NCI-H128 (cell line): ENCODE data around the gene HPSE2.
"Not testable (repeated sequence)": the region's sequence is repeated elsewhere in the genome, so short reads cannot be mapped to it uniquely, and the experiment has no call there.

Experiments
- DNase-seq: peaks from one replicate; lab custom pipeline; 2025; ENCODE audit not compliant: unreplicated experiment; lab: John Stamatoyannopoulos, UW

HPSE2 gene

GRCh38 chr10:99235658-99236626, at the start of gene HPSE2:
Gene HPSE2 (minus strand): TSS chr10:99235852.
- DNase-seq: no peak

GRCh38 chr10:99280472-99280871, 44.8 kb upstream of the HPSE2 start:
- DNase-seq: no peak

- DNase-seq: no peak
Observed at GRCh38 chr10:99279626-99280111, 44.0 kb upstream of the HPSE2 start.

GRCh38 chr10:99276848-99277486, 41.3 kb upstream of the HPSE2 start:
- no peak for DNase-seq

- no peak for DNase-seq
Observed at GRCh38 chr10:99266383-99266782, 30.7 kb upstream of the HPSE2 start.

GRCh38 chr10:99248824-99249223, 13.2 kb upstream of the HPSE2 start:
- DNase-seq: no peak

- not testable (repeated sequence) for DNase-seq
Observed at GRCh38 chr10:99247893-99248292, 12.2 kb upstream of the HPSE2 start.

GRCh38 chr10:99236627-99237309, 1.1 kb upstream of the HPSE2 start:
- no peak for DNase-seq

- DNase-seq: no peak
Observed at GRCh38 chr10:99234791-99235657, 628 bp downstream of the HPSE2 start.

- DNase-seq: no peak
Observed at GRCh38 chr10:99234041-99234790, 1.4 kb downstream of the HPSE2 start.

- DNase-seq: no peak
Observed at GRCh38 chr10:99233689-99234037, 2.0 kb downstream of the HPSE2 start.

- no peak for DNase-seq
Observed at GRCh38 chr10:99233000-99233688, 2.5 kb downstream of the HPSE2 start.

- DNase-seq: no peak
Observed at GRCh38 chr10:99232360-99232999, 3.2 kb downstream of the HPSE2 start.

- no peak for DNase-seq
Observed at GRCh38 chr10:99224766-99225165, 10.9 kb downstream of the HPSE2 start.

GRCh38 chr10:99207340-99207739, 28.3 kb downstream of the HPSE2 start:
- no peak for DNase-seq

- no peak for DNase-seq
Observed at GRCh38 chr10:99203310-99203709, 32.3 kb downstream of the HPSE2 start.

GRCh38 chr10:99172950-99173349, 62.7 kb downstream of the HPSE2 start:
- DNase-seq: no peak

- no peak for DNase-seq
Observed at GRCh38 chr10:99172128-99172738, 63.4 kb downstream of the HPSE2 start.
